Dedifferentiated amniotic fluid mesenchymal stem cell (primary cell): ENCODE data around the gene GLRX3.
"Not testable (repeated sequence)": the region's sequence is repeated elsewhere in the genome, so short reads cannot be mapped to it uniquely, and the experiment has no call there.

Source experiments
- DNase-seq: peaks from one replicate; pipeline ENCODE4 v3.0.0-alpha.2; 2016; ENCODE audit errors: extremely low spot score

The GLRX3 gene

GRCh38 chr10:130136226-130137089 lies at the start of gene GLRX3:
Gene GLRX3, plus strand, starts transcription at chr10:130136391. Its CDS starts 30 bp downstream, at chr10:130136421.
- DNase-seq, result peak; percentile 80

- DNase-seq, result not testable (repeated sequence)
Observed at GRCh38 chr10:130090565-130090964, 45.6 kb upstream of the GLRX3 start.

GRCh38 chr10:130099344-130099743 lies 36.8 kb upstream of the GLRX3 start:
- DNase-seq, result no peak

GRCh38 chr10:130105724-130106123 lies 30.5 kb upstream of the GLRX3 start:
- no peak for DNase-seq

- DNase-seq, result not testable (repeated sequence)
Observed at GRCh38 chr10:130108146-130108545, 28.0 kb upstream of the GLRX3 start.

GRCh38 chr10:130108934-130109604 lies 27.1 kb upstream of the GLRX3 start:
- DNase-seq, result no peak

- DNase-seq, result peak; percentile 91
Observed at GRCh38 chr10:130109796-130110245, 26.4 kb upstream of the GLRX3 start.

GRCh38 chr10:130110246-130111112 lies 25.7 kb upstream of the GLRX3 start, which contains the start of gene C10orf143:
Gene C10orf143, minus strand, starts transcription at chr10:130110830. Its CDS starts 58 bp downstream, at chr10:130110772.
- peak; percentile 97 for DNase-seq

GRCh38 chr10:130111113-130111851 lies 24.9 kb upstream of the GLRX3 start:
- peak; percentile 98 for DNase-seq

- DNase-seq, result peak; percentile 11
Observed at GRCh38 chr10:130111852-130112180, 24.4 kb upstream of the GLRX3 start.

- no peak for DNase-seq
Observed at GRCh38 chr10:130112821-130113220, 23.4 kb upstream of the GLRX3 start.

- peak; percentile 10 for DNase-seq
Observed at GRCh38 chr10:130116942-130117341, 19.2 kb upstream of the GLRX3 start.

GRCh38 chr10:130117535-130117934 lies 18.7 kb upstream of the GLRX3 start:
- DNase-seq, result not testable (repeated sequence)

- no peak for DNase-seq
Observed at GRCh38 chr10:130121486-130122079, 14.6 kb upstream of the GLRX3 start.

GRCh38 chr10:130127364-130128061 lies 8.7 kb upstream of the GLRX3 start:
- DNase-seq, result peak; percentile 68

GRCh38 chr10:130128062-130128781 lies 8.0 kb upstream of the GLRX3 start:
- DNase-seq, result no peak

- no peak for DNase-seq
Observed at GRCh38 chr10:130128922-130129321, 7.3 kb upstream of the GLRX3 start.

GRCh38 chr10:130135676-130136225 lies 440 bp upstream of the GLRX3 start:
- no peak for DNase-seq

GRCh38 chr10:130137090-130137448 lies 878 bp downstream of the GLRX3 start:
- peak; percentile 49 for DNase-seq
